Activated naive CD8-positive, alpha-beta T cell (primary cell): ENCODE data around the gene PDE4D.

Experiments used
- H3K27ac Mint-ChIP-seq: one replicate; pipeline ENCODE4 v1.8.0; 2021; ENCODE audit warnings: mixed read lengths
- H3K27me3 Mint-ChIP-seq: one replicate; pipeline ENCODE4 v1.8.0; 2021; ENCODE audit warnings: mixed read lengths
- H3K36me3 Mint-ChIP-seq: one replicate; pipeline ENCODE4 v1.8.0; 2021; ENCODE audit warnings: mixed read lengths
- H3K4me1 Mint-ChIP-seq: one replicate; pipeline ENCODE4 v1.8.0; 2021; ENCODE audit warnings: low read depth, mixed read lengths
- H3K4me3 Mint-ChIP-seq: one replicate; pipeline ENCODE4 v1.8.0; 2021; ENCODE audit warnings: mild to moderate bottlenecking, mixed read lengths
- H3K9me3 Mint-ChIP-seq: one replicate; pipeline ENCODE4 v1.8.0; 2021; ENCODE audit warnings: low read depth, mixed read lengths

The PDE4D gene

DNA sequence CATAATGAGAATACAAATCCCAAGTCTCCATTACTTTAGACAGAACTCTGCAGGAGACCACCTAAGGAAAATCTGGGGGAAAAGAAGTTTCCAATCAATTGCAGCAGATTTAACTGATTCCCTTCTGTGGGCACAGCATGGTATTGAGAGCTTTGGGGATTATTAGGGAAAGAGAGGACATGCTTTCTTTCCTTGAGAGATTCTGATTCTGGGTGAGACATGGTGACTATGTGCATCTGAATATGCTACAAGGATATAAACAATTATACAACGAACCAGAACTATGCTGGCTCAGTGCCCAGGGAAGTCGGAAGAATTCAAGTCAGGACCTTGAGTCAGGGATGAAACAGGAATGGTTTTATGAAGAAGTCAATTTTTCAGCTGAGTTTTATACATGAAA is 183.7 kb downstream of the PDE4D start:
- Mint-ChIP-seq H3K27me3 (no peaks in the 10 kb centered on the region), H3K4me3 (no peak overlapping the region), H3K9me3 (peaks cover 4% of the 10 kb centered on the region), H3K27ac (no peak overlapping the region), H3K4me1 (no peaks in the 10 kb centered on the region), H3K36me3 (no peaks in the 10 kb centered on the region)

DNA sequence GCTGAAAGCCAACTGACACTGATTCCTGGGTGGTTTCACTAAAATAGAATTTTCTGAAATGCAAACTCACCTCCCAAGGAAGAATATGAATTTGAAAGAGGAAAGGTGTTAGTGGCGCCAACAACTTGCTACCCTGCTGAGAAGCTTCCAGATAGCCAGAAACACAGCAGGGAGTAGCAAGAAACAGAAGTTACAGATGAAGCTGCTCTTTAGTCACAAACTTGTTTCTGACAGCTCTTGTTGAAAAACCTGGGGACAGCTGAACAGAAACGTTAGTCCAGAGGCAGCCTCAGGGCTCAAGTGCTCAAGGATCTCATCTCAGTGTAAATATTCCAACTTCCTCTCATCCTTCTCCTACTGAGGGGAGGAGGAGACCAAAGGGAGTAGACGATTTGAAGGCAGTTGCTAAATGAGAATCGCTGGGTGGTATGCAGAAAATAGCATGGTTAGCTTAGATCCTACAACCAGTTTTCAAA is 184.1 kb downstream of the PDE4D start:
- Mint-ChIP-seq H3K4me3 (no peak overlapping the region), H3K36me3 (no peaks in the 10 kb centered on the region), H3K9me3 (peaks cover 4% of the 10 kb centered on the region), H3K27ac (no peak overlapping the region), H3K4me1 (no peaks in the 10 kb centered on the region), H3K27me3 (no peaks in the 10 kb centered on the region)

DNA sequence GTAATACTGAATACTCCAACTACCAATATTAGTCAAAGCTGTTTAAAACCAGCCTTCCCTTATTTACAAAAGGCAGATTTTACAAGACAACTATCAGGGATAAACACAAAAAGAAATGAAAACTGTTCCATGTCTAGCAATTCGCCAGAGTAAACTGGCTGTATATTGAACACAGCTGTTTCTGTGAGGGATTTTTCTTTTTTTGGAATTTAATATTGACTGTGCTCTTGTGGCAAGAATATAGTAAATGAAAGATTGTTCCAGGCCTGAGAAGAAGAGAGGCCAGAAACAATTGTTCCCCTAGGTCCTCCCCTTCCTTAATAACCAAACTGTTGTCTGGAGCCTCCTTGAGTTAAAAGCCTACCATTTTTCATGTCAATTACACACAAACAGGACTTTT is 188.6 kb downstream of the PDE4D start:
- Mint-ChIP-seq H3K27me3 (peaks cover 2% of the 10 kb centered on the region), H3K4me3 (no peak overlapping the region), H3K36me3 (no peaks in the 10 kb centered on the region), H3K27ac (no peak overlapping the region), H3K4me1 (no peaks in the 10 kb centered on the region), H3K9me3 (peaks cover 3% of the 10 kb centered on the region)

DNA sequence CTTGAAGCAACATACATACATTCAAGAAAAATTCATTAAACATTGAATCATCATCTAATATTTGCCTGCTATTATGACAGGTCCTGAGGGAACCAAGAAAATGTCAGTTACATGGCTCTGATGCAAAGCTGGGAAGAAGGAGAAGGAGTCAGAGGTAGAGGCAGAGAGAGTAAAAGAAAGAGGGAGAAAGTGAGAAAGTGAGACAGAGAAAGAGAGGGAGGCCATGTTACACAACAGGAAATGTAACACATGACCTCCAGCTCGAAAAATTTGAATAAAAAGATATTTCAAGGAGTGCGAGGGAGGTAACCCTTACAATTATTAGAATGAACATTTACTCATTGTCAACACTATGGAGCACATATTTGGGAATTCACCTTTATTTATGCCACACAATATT is 189.7 kb downstream of the PDE4D start:
- Mint-ChIP-seq H3K36me3 (no peaks in the 10 kb centered on the region), H3K27me3 (peaks cover 2% of the 10 kb centered on the region), H3K9me3 (peaks cover 3% of the 10 kb centered on the region), H3K4me1 (no peaks in the 10 kb centered on the region), H3K4me3 (no peak overlapping the region), H3K27ac (no peak overlapping the region)

DNA sequence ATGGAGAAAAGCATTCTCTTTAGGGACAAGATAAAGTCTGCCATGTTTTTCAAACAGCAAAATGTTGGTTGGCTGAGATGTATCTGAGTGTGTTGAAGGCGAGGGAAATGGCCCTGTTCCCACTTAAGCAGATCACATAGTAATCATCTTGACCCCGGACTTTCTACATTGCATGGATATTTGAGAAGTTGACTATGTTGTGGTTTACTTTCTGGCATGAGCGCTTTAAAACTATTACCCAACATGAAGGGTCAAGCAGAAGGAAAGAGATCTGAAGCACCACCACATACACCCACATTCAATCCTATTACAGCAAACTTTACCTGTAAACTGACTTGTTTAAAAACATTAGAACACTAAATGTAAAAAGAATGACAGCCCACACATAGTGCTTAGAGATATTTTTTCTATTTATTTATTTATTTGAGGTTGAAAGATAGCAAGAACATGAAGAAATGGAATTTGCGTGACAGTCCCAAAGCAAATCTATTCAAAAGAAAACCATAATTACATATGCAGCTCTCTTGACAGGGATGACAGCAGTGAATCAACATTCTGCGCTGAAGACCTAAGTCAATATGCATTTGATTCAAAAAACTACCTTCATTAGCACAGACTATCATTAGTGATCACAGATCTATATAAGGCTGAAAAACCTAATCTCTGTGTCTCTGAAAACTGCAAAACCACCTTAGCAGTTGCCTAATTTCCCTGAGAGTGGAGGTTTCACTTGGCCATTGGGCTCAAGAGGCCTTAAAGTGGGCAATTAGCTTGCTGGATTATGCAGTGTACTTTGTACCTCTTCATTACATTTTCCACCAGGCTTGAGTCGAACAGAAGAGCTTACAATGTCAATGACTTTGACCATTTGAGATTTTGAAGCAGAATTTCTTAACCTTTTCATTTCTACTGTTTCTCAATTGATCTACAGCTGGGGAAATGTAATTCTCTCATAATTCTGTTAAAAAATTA is 195.0 kb downstream of the PDE4D start:
- no peaks in the 10 kb centered on the region for H3K9me3 Mint-ChIP-seq
- peaks cover 2% of the 10 kb centered on the region for H3K27me3 Mint-ChIP-seq
- H3K36me3 Mint-ChIP-seq = no peaks in the 10 kb centered on the region
- H3K27ac Mint-ChIP-seq = no peak overlapping the region
- H3K4me3 Mint-ChIP-seq = no peak overlapping the region
- H3K4me1 Mint-ChIP-seq = no peaks in the 10 kb centered on the region

DNA sequence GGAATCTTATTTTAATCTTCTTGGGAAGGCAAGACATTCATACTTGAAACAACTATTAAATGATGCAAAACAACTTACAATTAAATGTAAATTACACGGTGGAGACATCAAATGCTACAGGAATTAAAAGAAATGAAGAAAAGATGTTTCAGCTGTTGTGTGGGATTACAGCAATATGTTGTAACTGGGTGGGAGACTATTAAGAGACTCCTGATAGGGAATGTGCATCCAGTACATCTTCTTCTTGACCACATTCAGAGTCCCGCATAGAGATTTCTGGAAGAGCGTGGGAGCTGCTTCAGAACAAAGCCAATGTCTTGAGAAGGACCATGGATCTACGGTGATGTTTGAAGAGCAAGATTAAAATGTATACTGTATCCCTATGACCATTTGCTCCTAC is 199.1 kb downstream of the PDE4D start:
- H3K4me3 Mint-ChIP-seq = no peak overlapping the region
- no peaks in the 10 kb centered on the region for H3K4me1 Mint-ChIP-seq
- H3K36me3 Mint-ChIP-seq = no peaks in the 10 kb centered on the region
- no peaks in the 10 kb centered on the region for H3K9me3 Mint-ChIP-seq
- H3K27ac Mint-ChIP-seq = no peak overlapping the region
- H3K27me3 Mint-ChIP-seq = no peaks in the 10 kb centered on the region

DNA sequence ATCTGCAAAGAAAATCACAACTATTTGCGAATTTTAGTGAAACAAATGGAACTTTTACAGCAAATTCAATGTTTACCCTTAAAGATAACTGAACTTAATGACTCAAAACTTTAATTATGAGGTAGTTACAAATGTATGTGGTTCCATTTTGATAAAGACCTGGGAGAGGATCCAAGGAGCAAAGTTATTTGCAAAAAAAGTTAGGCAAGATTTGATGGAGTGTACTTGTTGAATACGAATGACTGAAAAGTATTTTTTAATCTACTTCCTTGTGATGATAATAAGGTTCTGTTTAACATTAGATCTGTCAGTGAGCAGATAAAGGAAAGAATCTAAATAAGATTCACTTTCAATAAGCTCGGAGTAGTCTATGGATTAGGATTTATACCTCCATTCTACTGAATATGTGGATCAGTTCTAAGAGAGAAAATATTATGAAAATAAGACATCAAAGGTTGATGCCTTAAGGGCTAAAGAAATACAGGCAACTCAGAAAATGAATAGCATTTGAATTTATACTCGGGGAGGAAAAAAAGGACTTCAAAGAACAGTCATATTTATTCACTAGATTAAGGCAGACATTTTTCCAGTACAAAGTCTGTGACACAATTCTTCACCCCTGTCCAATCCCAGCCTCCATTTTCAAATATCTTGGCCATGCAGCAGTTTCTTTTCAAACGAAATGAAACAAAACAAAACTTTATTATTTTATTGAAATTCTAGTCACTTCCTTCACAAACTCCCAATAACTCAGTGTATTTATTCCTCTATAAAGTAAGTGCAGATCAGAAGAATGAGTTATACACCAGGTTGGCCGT is 199.8 kb downstream of the PDE4D start:
- Mint-ChIP-seq H3K4me1 (no peaks in the 10 kb centered on the region), H3K9me3 (no peaks in the 10 kb centered on the region), H3K27ac (no peak overlapping the region), H3K4me3 (no peak overlapping the region), H3K27me3 (no peaks in the 10 kb centered on the region), H3K36me3 (no peaks in the 10 kb centered on the region)

DNA sequence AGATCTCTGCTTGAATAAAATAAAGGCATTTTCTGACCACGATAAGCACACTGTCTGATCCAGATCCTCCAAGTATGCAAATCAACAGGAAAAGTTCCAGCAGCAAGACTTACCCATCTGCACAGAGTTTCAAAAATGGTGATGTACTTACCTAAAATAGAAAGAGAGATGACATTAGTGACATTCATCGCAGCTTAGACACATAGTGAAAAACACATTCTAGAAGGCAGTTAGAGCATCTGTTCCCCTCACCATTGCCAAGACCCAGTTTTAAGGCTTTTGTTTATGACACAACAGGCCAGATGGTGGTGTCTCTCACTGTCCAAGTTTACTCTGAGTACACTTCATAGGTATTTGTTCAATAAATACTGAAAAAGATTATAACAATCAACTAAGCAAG is 207.7 kb downstream of the PDE4D start:
- no peaks in the 10 kb centered on the region for H3K4me1 Mint-ChIP-seq
- no peak overlapping the region for H3K4me3 Mint-ChIP-seq
- H3K9me3 Mint-ChIP-seq = no peaks in the 10 kb centered on the region
- no peak overlapping the region for H3K27ac Mint-ChIP-seq
- no peaks in the 10 kb centered on the region for H3K36me3 Mint-ChIP-seq
- peaks cover 4% of the 10 kb centered on the region for H3K27me3 Mint-ChIP-seq

DNA sequence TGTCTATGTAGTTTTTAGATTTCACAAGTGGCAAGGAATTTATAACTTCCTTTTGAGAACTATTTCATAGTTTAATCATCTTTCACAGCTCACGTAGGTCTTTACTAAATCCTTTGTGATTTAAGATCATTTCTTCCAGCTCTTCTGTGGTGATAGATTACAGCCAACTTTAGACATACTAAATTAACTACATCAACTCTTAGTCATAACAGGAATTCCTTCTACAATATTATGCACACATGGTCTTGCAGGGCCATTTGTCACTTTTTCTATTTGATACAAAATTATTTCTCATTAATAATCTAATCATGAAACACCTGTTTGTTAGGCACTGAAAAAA is 208.4 kb downstream of the PDE4D start:
- Mint-ChIP-seq H3K27ac (no peak overlapping the region), H3K9me3 (no peaks in the 10 kb centered on the region), H3K4me3 (no peak overlapping the region), H3K36me3 (no peaks in the 10 kb centered on the region), H3K4me1 (no peaks in the 10 kb centered on the region), H3K27me3 (peaks cover 4% of the 10 kb centered on the region)

DNA sequence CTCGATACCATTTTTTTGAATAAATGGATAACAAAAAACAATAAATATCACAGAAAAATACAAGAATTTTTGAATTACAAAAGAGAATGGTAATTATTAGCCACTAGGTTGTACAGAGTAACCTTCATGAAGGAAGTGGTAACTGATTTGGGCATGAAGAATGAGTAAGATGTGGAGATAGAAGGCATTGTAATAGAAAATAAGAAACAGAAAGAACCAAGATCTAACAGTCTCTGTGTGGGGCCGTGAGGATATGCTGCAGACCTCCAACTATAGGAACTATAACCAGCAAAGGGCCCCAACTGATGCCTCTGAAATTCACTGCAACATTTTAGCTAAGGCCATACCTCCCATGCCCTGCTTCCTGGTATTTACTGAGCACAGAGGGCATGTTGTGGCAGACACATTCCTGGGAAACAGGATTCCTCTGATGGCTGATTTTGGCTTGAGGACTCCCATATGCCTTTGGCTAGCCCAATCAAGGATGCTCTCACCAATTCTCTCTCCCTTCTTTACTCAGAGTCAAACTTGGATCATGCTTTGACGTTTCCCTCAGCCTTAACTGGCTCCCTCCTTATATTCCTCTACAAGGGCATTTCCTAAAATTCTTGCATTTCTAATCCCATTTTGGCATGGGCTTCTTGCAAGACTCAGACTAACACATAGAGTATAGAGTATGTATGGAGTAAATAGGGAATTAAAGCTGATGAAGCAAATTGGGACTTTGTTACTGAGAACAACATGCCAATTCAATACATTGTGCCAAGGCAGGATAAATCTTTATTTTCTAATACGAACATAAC is 208.9 kb downstream of the PDE4D start:
- Mint-ChIP-seq H3K36me3 (no peaks in the 10 kb centered on the region), H3K4me1 (no peaks in the 10 kb centered on the region), H3K9me3 (no peaks in the 10 kb centered on the region), H3K27ac (no peak overlapping the region), H3K27me3 (peaks cover 4% of the 10 kb centered on the region), H3K4me3 (no peak overlapping the region)

DNA sequence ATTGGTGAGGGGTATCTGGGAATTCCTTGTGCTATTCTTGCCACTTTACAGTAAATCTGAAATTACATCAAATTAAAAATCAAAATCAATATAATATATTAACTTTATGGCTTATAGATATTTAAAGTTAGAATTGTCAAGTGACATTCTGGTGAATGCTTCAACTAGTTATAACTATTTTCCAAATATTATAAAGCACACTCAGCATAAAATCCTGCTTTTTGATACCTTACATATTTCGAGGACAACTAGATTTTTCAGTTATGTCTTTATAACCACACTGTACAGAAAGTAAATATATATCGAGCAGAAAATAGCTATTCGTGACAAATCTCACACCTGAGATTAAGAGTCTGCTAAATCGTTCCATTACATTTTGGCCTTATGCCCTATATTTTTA is 210.2 kb downstream of the PDE4D start:
- no peaks in the 10 kb centered on the region for H3K4me1 Mint-ChIP-seq
- H3K4me3 Mint-ChIP-seq = no peak overlapping the region
- H3K36me3 Mint-ChIP-seq = no peaks in the 10 kb centered on the region
- no peak overlapping the region for H3K27ac Mint-ChIP-seq
- no peaks in the 10 kb centered on the region for H3K9me3 Mint-ChIP-seq
- peaks cover 6% of the 10 kb centered on the region for H3K27me3 Mint-ChIP-seq

DNA sequence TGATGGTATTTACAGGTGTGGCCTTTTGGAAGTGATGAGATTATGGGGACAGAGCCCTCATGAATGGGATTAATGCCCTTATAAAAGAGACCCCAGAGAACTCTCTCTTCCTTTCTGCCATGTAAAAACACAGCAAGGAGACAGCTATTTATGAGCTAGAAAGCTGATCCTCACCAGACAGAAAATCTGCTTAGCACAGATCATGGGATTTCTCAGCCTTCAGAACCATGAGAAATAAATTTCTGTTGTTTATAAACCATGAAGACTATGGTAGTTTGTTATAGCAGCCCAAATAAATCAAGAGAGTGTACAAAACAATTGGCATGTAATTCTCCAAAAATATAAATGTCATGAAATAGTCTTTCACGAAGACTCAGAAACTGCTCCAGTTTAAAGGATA is 211.0 kb downstream of the PDE4D start:
- H3K27me3 Mint-ChIP-seq = peaks cover 4% of the 10 kb centered on the region
- no peak overlapping the region for H3K4me3 Mint-ChIP-seq
- no peaks in the 10 kb centered on the region for H3K4me1 Mint-ChIP-seq
- no peak overlapping the region for H3K27ac Mint-ChIP-seq
- H3K9me3 Mint-ChIP-seq = no peaks in the 10 kb centered on the region
- no peaks in the 10 kb centered on the region for H3K36me3 Mint-ChIP-seq

DNA sequence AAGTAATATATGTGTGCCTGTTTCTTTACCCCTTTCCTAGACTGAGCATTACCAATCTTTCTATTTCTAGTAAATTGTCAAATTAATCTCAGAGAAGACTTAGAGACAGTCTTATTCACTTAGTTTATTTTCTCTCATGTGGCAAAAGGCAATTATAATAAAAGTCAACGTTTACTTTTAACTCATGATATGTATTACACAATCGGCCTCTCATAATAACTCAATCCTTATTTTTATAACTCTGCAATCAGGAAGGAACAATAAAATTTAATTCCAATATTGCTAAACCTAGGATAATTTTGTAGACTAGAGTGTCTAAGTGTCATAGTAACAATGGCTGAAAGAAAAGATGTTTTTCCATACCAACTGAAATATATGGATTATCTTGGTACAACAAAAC is 214.6 kb downstream of the PDE4D start:
- H3K36me3 Mint-ChIP-seq = no peaks in the 10 kb centered on the region
- no peak overlapping the region for H3K27ac Mint-ChIP-seq

DNA sequence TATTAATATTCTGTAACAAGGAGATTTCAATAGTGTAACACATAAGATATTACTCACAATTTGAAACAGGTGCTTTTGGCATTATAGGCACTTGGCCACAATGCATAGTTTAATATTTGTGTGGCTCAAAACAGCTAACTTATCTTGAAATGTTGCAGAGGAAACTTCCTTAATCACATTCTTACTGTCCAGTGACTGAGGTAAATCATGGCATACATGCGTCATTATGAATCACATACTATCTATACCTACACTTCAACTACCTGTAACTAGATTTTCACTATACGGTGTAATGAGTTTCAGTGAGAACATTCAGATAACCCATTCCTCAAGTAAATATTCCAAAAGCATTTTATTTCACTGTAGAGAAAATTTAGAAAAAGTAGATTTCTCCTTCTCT is 218.8 kb downstream of the PDE4D start:
- Mint-ChIP-seq H3K36me3 (no peaks in the 10 kb centered on the region), H3K4me1 (no peaks in the 10 kb centered on the region), H3K4me3 (no peak overlapping the region), H3K9me3 (no peaks in the 10 kb centered on the region), H3K27ac (no peak overlapping the region), H3K27me3 (peaks cover 4% of the 10 kb centered on the region)

More for the DNA sequence above, 214.6 kb downstream of the PDE4D start:
- no peaks in the 10 kb centered on the region for H3K4me1 Mint-ChIP-seq
- peaks cover 4% of the 10 kb centered on the region for H3K27me3 Mint-ChIP-seq
- H3K4me3 Mint-ChIP-seq = no peak overlapping the region
- H3K9me3 Mint-ChIP-seq = no peaks in the 10 kb centered on the region
